ENCODE results near the gene NPC2. TPM values are rescaled to one million over a fixed set of nuclear protein-coding genes. Genes with fewer than 3 reads are reported as not detected.
A peak's percentile ranks its signal among the peaks of the same experiment; 100 is the strongest.

Gene NPC2
- polyA plus RNA-seq, 1 donor from 2014 or later = 46.8 TPM

GRCh38 chr14:74508292-74508731, 15.2 kb upstream of the NPC2 start:
- Histone ChIP-seq H2AFZ (ENCODE audit: low read depth, low read length) (no peak overlapping the region), H3K79me2 (replicated peaks; ENCODE audit: insufficient read depth, low read length) (no peaks in the 10 kb centered on the region), H3K4me2 (ENCODE audit: low read length) (no peak overlapping the region), H3K27ac (ENCODE audit: low read length) (no peak overlapping the region), H3K4me3 (ENCODE audit: low read length) (no peak overlapping the region), H3K9me3 (ENCODE audit: low read length) (no peaks in the 10 kb centered on the region), H4K20me1 (ENCODE audit: insufficient read depth) (no peaks in the 10 kb centered on the region), H3K9ac (ENCODE audit: low read length) (no peak overlapping the region), H3K36me3 (ENCODE audit: insufficient read depth, low read length) (no peaks in the 10 kb centered on the region), H3F3A (ENCODE audit: insufficient read depth, low read length, poor library complexity, severe bottlenecking) (no peaks in the 10 kb centered on the region), H3K27me3 (ENCODE audit: insufficient read depth, low read depth, low read length) (no peaks in the 10 kb centered on the region), H3K9me2 (ENCODE audit: insufficient read depth, low read length) (no peaks in the 10 kb centered on the region)
- TF ChIP-seq REST (IDR thresholded peaks at IDR 0.05; ENCODE audit: borderline replicate concordance) (no peak), CTCF (IDR thresholded peaks at IDR 0.05; ENCODE audit: poor library complexity, severe bottlenecking) (peak; percentile 16)

GRCh38 chr14:74507840-74508239, 14.7 kb upstream of the NPC2 start:
- no peak overlapping the region for H3K27ac ChIP-seq (ENCODE audit: low read length)
- no peak overlapping the region for H2AFZ ChIP-seq (ENCODE audit: low read depth, low read length)
- H3K9me2 ChIP-seq (ENCODE audit: insufficient read depth, low read length) = no peaks in the 10 kb centered on the region
- no peaks in the 10 kb centered on the region for H3F3A ChIP-seq (ENCODE audit: insufficient read depth, low read length, poor library complexity, severe bottlenecking)
- H3K79me2 ChIP-seq (replicated peaks; ENCODE audit: insufficient read depth, low read length) = no peaks in the 10 kb centered on the region
- no peaks in the 10 kb centered on the region for H3K27me3 ChIP-seq (ENCODE audit: insufficient read depth, low read depth, low read length)
- no peaks in the 10 kb centered on the region for H3K36me3 ChIP-seq (ENCODE audit: insufficient read depth, low read length)
- TF ChIP-seq EZH2 (IDR thresholded peaks at IDR 0.05; ENCODE audit: borderline replicate concordance, insufficient read depth, low read length, poor library complexity, severe bottlenecking) (no peak), EP300 (conservative IDR thresholded peaks at IDR 0.05; ENCODE audit: poor library complexity, severe bottlenecking) (no peak), CTCF (IDR thresholded peaks at IDR 0.05; ENCODE audit: poor library complexity, severe bottlenecking) (no peak), REST (IDR thresholded peaks at IDR 0.05; ENCODE audit: borderline replicate concordance) (no peak), POLR2AphosphoS5 (IDR thresholded peaks at IDR 0.05) (no peak), RAD21 (conservative IDR thresholded peaks at IDR 0.05) (no peak), MXI1 (conservative IDR thresholded peaks at IDR 0.05; ENCODE audit: poor library complexity, severe bottlenecking) (no peak), SMC3 (conservative IDR thresholded peaks at IDR 0.05; ENCODE audit: poor library complexity) (no peak), TAF1 (IDR thresholded peaks at IDR 0.05; ENCODE audit: low read depth) (no peak)
- H3K9ac ChIP-seq (ENCODE audit: low read length) = no peak overlapping the region
- H4K20me1 ChIP-seq (ENCODE audit: insufficient read depth) = no peaks in the 10 kb centered on the region
- H3K4me2 ChIP-seq (ENCODE audit: low read length) = no peak overlapping the region
- no peaks in the 10 kb centered on the region for H3K9me3 ChIP-seq (ENCODE audit: low read length)
- H3K4me3 ChIP-seq (ENCODE audit: low read length) = no peak overlapping the region

Measured in neural cell (in vitro differentiated cells).